CD14-positive monocyte (primary cell): Measurements from ENCODE around the gene C12orf43. TPM values are rescaled to one million over a fixed set of nuclear protein-coding genes. Genes with fewer than 3 reads are reported as not detected.

ENCODE experiments used
- DNase-seq, 3 donors: peaks; one replicate each; pipeline ENCODE4 v3.0.0-alpha.2; 2011 to 2022
- H2AFZ ChIP-seq: 2 replicates; pipeline ENCODE4 v1.6.0; 2012; ENCODE audit warnings: mild to moderate bottlenecking, low read depth, low read length, inconsistent platforms; ENCODE audit not compliant: insufficient read depth, poor library complexity, severe bottlenecking
- H3K27ac ChIP-seq, 2 donors: 1 replicate in 1 of 2; 2 replicates in 1 of 2; pipeline ENCODE4 v1.5.1; 2012 to 2013; ENCODE audit warnings: low read length in 2 of 2, control low read depth in 1 of 2, inconsistent platforms in 1 of 2, low read depth in 1 of 2, mild to moderate bottlenecking in 1 of 2
- H3K27me3 ChIP-seq, 2 donors: one replicate each; pipeline versions ENCODE4 v1.6.0 to v1.6.1; 2011 to 2013; ENCODE audit warnings: low read length in 2 of 2; ENCODE audit not compliant: control insufficient read depth in 2 of 2, insufficient read depth in 2 of 2
- H3K36me3 ChIP-seq, 2 donors: replicated peaks in 1 of 2; 1 replicate in 1 of 2; 2 replicates in 1 of 2; pipeline versions ENCODE4 v1.5.1 to v1.6.1; 2012 to 2013; ENCODE audit warnings: low read length in 2 of 2, control low read depth in 1 of 2, inconsistent platforms in 1 of 2, mild to moderate bottlenecking in 1 of 2; ENCODE audit not compliant: insufficient read depth in 2 of 2, control insufficient read depth in 1 of 2
- H3K4me1 ChIP-seq, 2 donors: 1 replicate in 1 of 2; 2 replicates in 1 of 2; pipeline versions ENCODE4 v1.5.1 to v1.6.1; 2012 to 2013; ENCODE audit warnings: low read length in 2 of 2, control low read depth in 1 of 2, inconsistent platforms in 1 of 2, mild to moderate bottlenecking in 1 of 2, moderate library complexity in 1 of 2; ENCODE audit not compliant: insufficient read depth in 2 of 2, control insufficient read depth in 1 of 2
- H3K4me2 ChIP-seq: replicated peaks from 2 replicates; pipeline ENCODE3; 2012; ENCODE audit warnings: low read length, moderate library complexity, mild to moderate bottlenecking; ENCODE audit not compliant: poor library complexity, severe bottlenecking; ENCODE audit errors: extremely low read depth
- H3K4me3 ChIP-seq, 3 experiments: fragments of 200-600 bp in 1 of 3; sonication (generic) in 1 of 3; replicated peaks in 1 of 3; 1 replicate in 2 of 3; 2 replicates in 1 of 3; pipeline ENCODE4 v1.5.1; 2011 to 2013; ENCODE audit warnings: low read length in 3 of 3, mild to moderate bottlenecking in 3 of 3, control low read depth in 2 of 3, low read depth in 2 of 3, inconsistent platforms in 1 of 3, moderate library complexity in 1 of 3
- H3K79me2 ChIP-seq: 2 replicates; pipeline ENCODE4 v1.6.0; 2012; ENCODE audit warnings: mild to moderate bottlenecking, control low read depth, inconsistent platforms, low read length, moderate library complexity; ENCODE audit not compliant: insufficient read depth
- H3K9ac ChIP-seq: 2 replicates; pipeline ENCODE4 v1.6.0; 2017; ENCODE audit warnings: low read length, mild to moderate bottlenecking; ENCODE audit not compliant: insufficient read depth, poor library complexity, severe bottlenecking
- H3K9me3 ChIP-seq, 2 donors: replicated peaks in 1 of 2; 1 replicate in 1 of 2; 2 replicates in 1 of 2; pipeline versions ENCODE4 v1.5.1 to v1.6.1; 2012 to 2013; ENCODE audit warnings: low read length in 2 of 2, control low read depth in 1 of 2; ENCODE audit not compliant: control insufficient read depth in 1 of 2, insufficient read depth in 1 of 2
- H4K20me1 ChIP-seq: 2 replicates; pipeline ENCODE4 v1.6.0; 2012; ENCODE audit warnings: mild to moderate bottlenecking, low read length, control low read depth, moderate library complexity; ENCODE audit not compliant: insufficient read depth
- H3K27ac Mint-ChIP-seq, 7 donors: one replicate each; pipeline ENCODE4 v1.8.0; 2020; ENCODE audit warnings: mild to moderate bottlenecking in 7 of 7, mixed read lengths in 7 of 7, moderate library complexity in 6 of 7, inconsistent platforms in 2 of 7
- H3K27me3 Mint-ChIP-seq, 3 donors: one replicate each; pipeline ENCODE4 v1.8.0; 2021 to 2022; ENCODE audit warnings: low read depth in 3 of 3, mild to moderate bottlenecking in 3 of 3, mixed read lengths in 3 of 3, moderate library complexity in 3 of 3, inconsistent platforms in 1 of 3
- H3K36me3 Mint-ChIP-seq, 2 donors: one replicate each; pipeline ENCODE4 v1.8.0; 2020; ENCODE audit warnings: mixed read lengths in 2 of 2, inconsistent platforms in 1 of 2, mild to moderate bottlenecking in 1 of 2
- H3K4me1 Mint-ChIP-seq: one replicate; pipeline ENCODE4 v1.8.0; 2020; ENCODE audit warnings: mild to moderate bottlenecking, mixed read lengths
- H3K4me3 Mint-ChIP-seq, 2 donors: one replicate each; pipeline ENCODE4 v1.8.0; 2020; ENCODE audit warnings: mild to moderate bottlenecking in 2 of 2, mixed read lengths in 2 of 2, moderate library complexity in 1 of 2
- H3K9me3 Mint-ChIP-seq, 7 donors: one replicate each; pipeline ENCODE4 v1.8.0; 2020 to 2022; ENCODE audit warnings: mixed read lengths in 7 of 7, mild to moderate bottlenecking in 6 of 7, moderate library complexity in 6 of 7, inconsistent platforms in 2 of 7
- WGBS: methylation state at CpG from one replicate; pipeline ENCODE4 v1.1.5; 2013; ENCODE audit warnings: missing lambda C conversion rate; ENCODE audit not compliant: insufficient coverage; 5-methylcytosine and 5-hydroxymethylcytosine counted together
- intact Hi-C, 2 donors: fragments of 100-400 bp; cut with micrococcal nuclease; formaldehyde crosslinking; loops; one replicate each; pipeline versions ENCODE4 v1.15.0 to v1.15.1; 2023
- polyA plus RNA-seq, 3 donors: library from polyadenylated mRNA; depleted of rRNA in 1 of 3; unstranded in 2 of 3; stranded (reverse) in 1 of 3; fragments of 300-500 nt in 2 of 3; fragments of >200 nt in 1 of 3; fragmentation: Illumina TruSeq in 2 of 3; gene quantifications; 1 replicate in 2 of 3; 2 replicates in 1 of 3; pipeline ENCODE4 v1.2.3, GENCODE V29; 2012 to 2021
- TF ChIP-seq, protein P1 (sequence below): fragments of 200-600 bp; IDR thresholded peaks from one replicate; pipeline ENCODE4 v1.8.0; 2022; ENCODE audit warnings: antibody characterized with exemption, mild to moderate bottlenecking

Gene C12orf43
- polyA plus RNA-seq, 3 donors, result 7.2 to 10.9 (median 9.6) TPM

DNA sequence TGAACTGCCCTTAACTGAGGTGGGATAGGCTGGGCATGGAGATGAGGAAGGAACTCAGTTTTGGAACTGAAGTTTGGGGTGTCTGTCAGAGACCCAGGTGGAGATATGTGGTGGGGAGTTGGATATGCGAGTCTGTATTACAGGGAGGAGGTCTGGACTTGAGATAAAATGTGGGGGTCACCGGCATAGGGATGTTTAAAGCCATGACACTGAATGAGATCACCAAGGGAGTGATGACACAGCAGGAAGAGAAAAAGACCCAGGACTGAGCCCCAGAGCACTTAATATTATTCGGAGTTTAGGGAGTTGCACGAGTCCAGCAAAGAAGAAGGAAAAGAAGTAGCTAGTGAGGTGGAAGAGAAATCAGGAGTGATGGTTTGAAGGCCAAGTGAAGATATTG lies 26.8 kb upstream of the C12orf43 start:
- Histone ChIP-seq H3K36me3 (no peaks in the 10 kb centered on the region), H3K9me3 (no peaks in the 10 kb centered on the region), H4K20me1 (no peaks in the 10 kb centered on the region), H3K4me1 (peaks cover 14 to 24% of the 10 kb centered on the region in 2 donors), H3K9ac (no peak overlapping the region), H3K27ac (no peak overlapping the region), H3K4me2 (no peak overlapping the region), H3K79me2 (no peaks in the 10 kb centered on the region), H3K4me3 (no peak overlapping the region), H2AFZ (no peak overlapping the region), H3K27me3 (no peaks in the 10 kb centered on the region)
- Mint-ChIP-seq H3K27ac (peak overlapping the region in 1 of 7 donors; percentile 32), H3K4me1 (peaks cover 26% of the 10 kb centered on the region), H3K27me3 (peaks cover 4 to 16% (median 14%) of the 10 kb centered on the region in 3 donors), H3K4me3 (peak overlapping the region in 1 of 2 donors; percentile 14), H3K36me3 (no peaks in the 10 kb centered on the region), H3K9me3 (peaks cover 0 to 6% (median 0%) of the 10 kb centered on the region in 7 donors)
- DNase-seq, result no peak
- intact Hi-C loops, result no loop called here
- TF ChIP-seq, protein P1, sequence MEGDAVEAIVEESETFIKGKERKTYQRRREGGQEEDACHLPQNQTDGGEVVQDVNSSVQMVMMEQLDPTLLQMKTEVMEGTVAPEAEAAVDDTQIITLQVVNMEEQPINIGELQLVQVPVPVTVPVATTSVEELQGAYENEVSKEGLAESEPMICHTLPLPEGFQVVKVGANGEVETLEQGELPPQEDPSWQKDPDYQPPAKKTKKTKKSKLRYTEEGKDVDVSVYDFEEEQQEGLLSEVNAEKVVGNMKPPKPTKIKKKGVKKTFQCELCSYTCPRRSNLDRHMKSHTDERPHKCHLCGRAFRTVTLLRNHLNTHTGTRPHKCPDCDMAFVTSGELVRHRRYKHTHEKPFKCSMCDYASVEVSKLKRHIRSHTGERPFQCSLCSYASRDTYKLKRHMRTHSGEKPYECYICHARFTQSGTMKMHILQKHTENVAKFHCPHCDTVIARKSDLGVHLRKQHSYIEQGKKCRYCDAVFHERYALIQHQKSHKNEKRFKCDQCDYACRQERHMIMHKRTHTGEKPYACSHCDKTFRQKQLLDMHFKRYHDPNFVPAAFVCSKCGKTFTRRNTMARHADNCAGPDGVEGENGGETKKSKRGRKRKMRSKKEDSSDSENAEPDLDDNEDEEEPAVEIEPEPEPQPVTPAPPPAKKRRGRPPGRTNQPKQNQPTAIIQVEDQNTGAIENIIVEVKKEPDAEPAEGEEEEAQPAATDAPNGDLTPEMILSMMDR, result no peak
- 88% methylated on average over 4 of the region's 4 CpGs for WGBS

DNA sequence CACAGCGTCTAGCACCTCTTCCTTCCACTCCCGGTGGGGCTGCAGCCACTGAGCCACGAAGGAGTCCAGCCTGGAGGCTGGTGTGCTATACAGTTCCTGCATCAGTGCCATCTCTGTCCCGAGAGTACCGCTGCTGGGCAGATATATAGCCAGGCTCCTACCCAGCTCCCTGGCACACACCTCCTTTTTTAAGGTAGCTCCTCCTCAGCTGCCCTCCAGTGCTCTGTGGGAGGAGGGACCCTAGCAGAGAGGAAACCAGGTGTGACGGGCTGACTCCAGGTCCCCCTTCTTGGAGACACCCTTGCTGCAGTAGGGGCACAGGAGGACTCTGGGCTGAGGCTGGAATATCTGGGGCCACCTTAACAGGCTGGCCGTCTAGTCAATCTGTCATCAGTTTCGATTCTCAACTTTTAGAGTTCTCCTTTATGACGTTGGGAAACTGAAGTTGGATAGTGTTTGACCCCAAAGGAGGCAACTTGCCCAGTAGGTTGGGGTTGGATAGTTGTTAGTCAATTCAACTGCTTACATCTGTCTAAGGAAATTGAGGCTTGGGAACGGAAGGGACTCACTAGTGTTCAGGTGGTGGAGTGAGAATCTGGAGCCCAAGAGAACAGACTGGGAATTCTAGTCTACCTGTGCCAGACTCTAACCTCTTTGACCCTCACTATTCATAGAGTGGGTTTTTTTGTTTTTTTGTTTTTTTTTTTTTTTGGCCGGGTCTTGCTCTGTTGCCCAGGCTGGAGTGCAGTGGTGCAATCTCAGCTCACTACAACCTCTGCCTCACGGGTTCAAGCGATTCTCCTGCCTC lies 22.8 kb upstream of the C12orf43 start, which contains the start of gene OASL:
OASL (minus strand) TSS at position 386 of the 808 bp plus-strand sequence; CDS start at position 111, 275 bp downstream.
- peak within 1 kb of the TSS; percentile 95 to 98 (median 96) for H3K27ac Mint-ChIP-seq
- peaks cover 0 to 6% (median 0%) of the 10 kb centered on the region in 7 donors for H3K9me3 Mint-ChIP-seq
- H3K4me3 Mint-ChIP-seq, result peak within 1 kb of the TSS; percentile 88 to 97
- Histone ChIP-seq H3K4me1 (peaks cover 38 to 63% of the 10 kb centered on the region in 2 donors), H2AFZ (peak within 1 kb of the TSS; percentile 82), H3K27ac (peak within 1 kb of the TSS; percentile 72 to 90), H3K9me3 (no peaks in the 10 kb centered on the region), H3K9ac (peak within 1 kb of the TSS; percentile 64), H3K79me2 (no peaks in the 10 kb centered on the region), H4K20me1 (no peaks in the 10 kb centered on the region), H3K4me3 (peak within 1 kb of the TSS; percentile 70 to 94 (median 84)), H3K4me2 (peak within 1 kb of the TSS; percentile 80), H3K27me3 (no peaks in the 10 kb centered on the region), H3K36me3 (no peaks in the 10 kb centered on the region)
- WGBS, result 0% methylated on average over 7 of the region's 13 CpGs
- peaks cover 43% of the 10 kb centered on the region for H3K4me1 Mint-ChIP-seq
- H3K36me3 Mint-ChIP-seq, result peaks cover 8 to 12% of the 10 kb centered on the region in 2 donors
- peak; percentile 78 to 93 (median 88) for DNase-seq
- intact Hi-C loops, result no loop called here
- H3K27me3 Mint-ChIP-seq, result peaks cover 1 to 10% (median 6%) of the 10 kb centered on the region in 3 donors
- TF ChIP-seq, protein P1, result no peak
